SK-N-SH (cell line): ENCODE measurements around the gene KCNIP4. TPM values are rescaled to one million over a fixed set of nuclear protein-coding genes. Genes with fewer than 3 reads are reported as not detected.

Experiments
- CTCF ChIA-PET: fragments of 300-600, 350-600 bp; formaldehyde crosslinking; extraction: SDS; loops from one replicate; lab custom pipeline; 2021; lab: Yijun Ruan, JAX
- POLR2A ChIA-PET: fragments of 350-600 bp; sonication (Branson Sonifier 250); formaldehyde crosslinking; extraction: SDS; loops from one replicate; lab custom pipeline; 2020; ENCODE audit warnings: antibody characterized with exemption, inconsistent platforms; lab: Yijun Ruan, JAX
- DNase-seq: peaks from one replicate; pipeline ENCODE4 v3.0.0; 2012
- H2AFZ ChIP-seq: fragments of 200-600 bp; sonication (generic); 2 replicates; pipeline ENCODE4 v1.8.1; 2016; ENCODE audit warnings: antibody characterized with exemption, mild to moderate bottlenecking, low read depth
- H3F3A ChIP-seq: fragments of 200-600 bp; sonication (generic); replicated peaks from 2 replicates; pipeline ENCODE3; 2016; ENCODE audit warnings: antibody characterized with exemption, mild to moderate bottlenecking; ENCODE audit not compliant: insufficient read depth
- H3K27ac ChIP-seq, 2 experiments: fragments of 200-500 bp in 1 of 2; fragments of 200-600 bp in 1 of 2; sonication (Bioruptor generic) in 1 of 2; sonication (generic), shearing (Covaris generic) in 1 of 2; 2 replicates each; pipeline versions ENCODE4 v1.5.1 to v1.6.1; 2014 to 2016; ENCODE audit warnings: low read depth in 2 of 2, inconsistent platforms in 1 of 2, low read length in 1 of 2, mild to moderate bottlenecking in 1 of 2, mixed read lengths in 1 of 2
- H3K27me3 ChIP-seq: fragments of 200-600 bp; sonication (generic), shearing (Covaris generic); 2 replicates; pipeline ENCODE4 v1.6.1; 2016; ENCODE audit warnings: mixed run types; ENCODE audit not compliant: insufficient read depth
- H3K36me3 ChIP-seq, 2 experiments: fragments of 200-500 bp in 1 of 2; fragments of 200-600 bp in 1 of 2; sonication (Bioruptor generic) in 1 of 2; sonication (generic) in 1 of 2; replicated peaks in 1 of 2; 2 replicates each; pipeline versions ENCODE3 to v1.5.1; 2014 to 2016; ENCODE audit warnings: low read length in 1 of 2, mild to moderate bottlenecking in 1 of 2; ENCODE audit not compliant: insufficient read depth in 2 of 2, control insufficient read depth in 1 of 2
- H3K4me1 ChIP-seq, 2 experiments: fragments of 200-500 bp in 1 of 2; fragments of 200-600 bp in 1 of 2; sonication (Bioruptor generic) in 1 of 2; sonication (generic), shearing (Covaris generic) in 1 of 2; 2 replicates each; pipeline versions ENCODE4 v1.5.1 to v1.6.1; 2014 to 2016; ENCODE audit warnings: low read depth in 1 of 2, low read length in 1 of 2, mixed run types in 1 of 2; ENCODE audit not compliant: insufficient read depth in 2 of 2, control insufficient read depth in 1 of 2
- H3K4me2 ChIP-seq: fragments of 200-600 bp; sonication (generic), shearing (Covaris generic); 2 replicates; pipeline ENCODE4 v1.6.1; 2017; ENCODE audit warnings: mixed run types
- H3K4me3 ChIP-seq, 2 experiments: fragments of 200-500 bp in 1 of 2; fragments of 200-600 bp in 1 of 2; sonication (Bioruptor generic) in 1 of 2; sonication (generic), shearing (Covaris generic) in 1 of 2; 2 replicates each; pipeline versions ENCODE4 v1.5.1 to v1.8.1; 2014 to 2016; ENCODE audit warnings: low read depth in 2 of 2, inconsistent platforms in 1 of 2, low read length in 1 of 2, mild to moderate bottlenecking in 1 of 2, mixed read lengths in 1 of 2, moderate library complexity in 1 of 2
- H3K79me2 ChIP-seq: fragments of 200-600 bp; sonication (generic); 2 replicates; pipeline ENCODE4 v1.8.1; 2017; ENCODE audit warnings: mild to moderate bottlenecking; ENCODE audit not compliant: insufficient read depth
- H3K9ac ChIP-seq: fragments of 200-600 bp; sonication (generic); 2 replicates; pipeline ENCODE4 v1.6.1; 2017; ENCODE audit warnings: mixed run types
- H3K9me2 ChIP-seq: fragments of 200-600 bp; sonication (generic); 2 replicates; pipeline ENCODE4 v1.6.1; 2017; ENCODE audit warnings: mixed run types
- H3K9me3 ChIP-seq: fragments of 200-600 bp; sonication (generic); 2 replicates; pipeline ENCODE4 v1.6.1; 2017; ENCODE audit warnings: mixed run types, mild to moderate bottlenecking, moderate library complexity
- H4K20me1 ChIP-seq: fragments of 200-600 bp; sonication (generic); 2 replicates; pipeline ENCODE4 v1.6.1; 2017; ENCODE audit warnings: mild to moderate bottlenecking, mixed run types; ENCODE audit not compliant: insufficient read depth
- ELF1 ChIP-seq: IDR thresholded peaks from 2 replicates; pipeline ENCODE4 v1.4.0; 2012
- EP300 ChIP-seq, 2 experiments: IDR thresholded peaks; 2 replicates each; pipeline versions ENCODE4 v1.4.0 to v1.6.1; 2012; ENCODE audit warnings: borderline replicate concordance in 1 of 2, low read depth in 1 of 2, low read length in 1 of 2
- FOSL2 ChIP-seq: IDR thresholded peaks from 2 replicates; pipeline ENCODE4 v1.4.0; 2012; ENCODE audit warnings: low read depth, mild to moderate bottlenecking, moderate library complexity, borderline replicate concordance
- FOXJ3 ChIP-seq: sonication (generic); formaldehyde crosslinking; IDR thresholded peaks from 2 replicates; pipeline ENCODE4 v1.5.1; 2020; ENCODE audit warnings: mild to moderate bottlenecking, missing genetic modification reagents
- GABPA ChIP-seq: IDR thresholded peaks from 2 replicates; pipeline ENCODE4 v1.4.0; 2012; ENCODE audit warnings: low read depth, mild to moderate bottlenecking
- GATA2 ChIP-seq: sonication (generic); formaldehyde crosslinking; IDR thresholded peaks from 2 replicates; pipeline ENCODE4 v1.5.0; 2020; ENCODE audit warnings: mild to moderate bottlenecking, missing genetic modification reagents
- MXI1 ChIP-seq: IDR thresholded peaks from 2 replicates; pipeline ENCODE4 v1.6.1; 2012; ENCODE audit warnings: mild to moderate bottlenecking, low read depth, low read length, improper control_type of control experiment
- NFIC ChIP-seq: IDR thresholded peaks from 2 replicates; pipeline ENCODE4 v1.4.0; 2012; ENCODE audit warnings: borderline replicate concordance
- NRF1 ChIP-seq: IDR thresholded peaks from 2 replicates; pipeline ENCODE4 v1.6.1; 2012; ENCODE audit warnings: low read depth, mild to moderate bottlenecking, low read length
- POLR2AphosphoS5 ChIP-seq: IDR thresholded peaks from 2 replicates; pipeline ENCODE4 v1.6.1; 2012; ENCODE audit warnings: low read depth, low read length
- RXRA ChIP-seq: IDR thresholded peaks from 2 replicates; pipeline ENCODE4 v1.4.0; 2012; ENCODE audit warnings: low read depth, mild to moderate bottlenecking, borderline replicate concordance
- SIN3A ChIP-seq: IDR thresholded peaks from 2 replicates; pipeline ENCODE4 v1.6.1; 2012; ENCODE audit warnings: low read depth, mild to moderate bottlenecking, low read length, moderate library complexity, borderline replicate concordance
- YY1 ChIP-seq: IDR thresholded peaks from 2 replicates; pipeline ENCODE4 v1.4.0; 2012; ENCODE audit warnings: low read depth, mild to moderate bottlenecking
- whole genome bisulfite sequencing: methylation state at CpG from one replicate; pipeline ENCODE4 v1.1.6; 2017; ENCODE audit warnings: low lambda C conversion rate; 5-methylcytosine and 5-hydroxymethylcytosine counted together
- polyA plus RNA-seq, 3 experiments: library from polyadenylated mRNA; depleted of rRNA; stranded (reverse); fragments of >200 nt; gene quantifications; 2 replicates each; pipeline ENCODE4 v1.2.3, GENCODE V29; 2012
- TF ChIP-seq, protein P1 (sequence below): IDR thresholded peaks from 2 replicates; pipeline ENCODE4 v1.4.0; 2012; ENCODE audit warnings: low read depth, borderline replicate concordance
- TF ChIP-seq, protein P2 (sequence below): IDR thresholded peaks from 2 replicates; pipeline ENCODE4 v1.4.0; 2012; ENCODE audit warnings: low read depth
- TF ChIP-seq, protein P3 (sequence below): IDR thresholded peaks from 2 replicates; pipeline ENCODE4 v1.4.0; 2012; ENCODE audit warnings: low read depth, borderline replicate concordance
- TF ChIP-seq, protein P4 (sequence below): fragments of 200-600 bp; sonication (generic); IDR thresholded peaks from 2 replicates; pipeline ENCODE4 v1.6.1; 2017; ENCODE audit warnings: antibody characterized with exemption, mild to moderate bottlenecking, moderate library complexity
- TF ChIP-seq, protein P5 (sequence below): IDR thresholded peaks from 2 replicates; pipeline ENCODE4 v1.6.1; 2012; ENCODE audit warnings: mild to moderate bottlenecking, low read depth, low read length, moderate library complexity

Gene KCNIP4
- polyA plus RNA-seq, 1 of the 3 experiments (the other 2 are of a cell fraction), result 0.18 TPM

DNA sequence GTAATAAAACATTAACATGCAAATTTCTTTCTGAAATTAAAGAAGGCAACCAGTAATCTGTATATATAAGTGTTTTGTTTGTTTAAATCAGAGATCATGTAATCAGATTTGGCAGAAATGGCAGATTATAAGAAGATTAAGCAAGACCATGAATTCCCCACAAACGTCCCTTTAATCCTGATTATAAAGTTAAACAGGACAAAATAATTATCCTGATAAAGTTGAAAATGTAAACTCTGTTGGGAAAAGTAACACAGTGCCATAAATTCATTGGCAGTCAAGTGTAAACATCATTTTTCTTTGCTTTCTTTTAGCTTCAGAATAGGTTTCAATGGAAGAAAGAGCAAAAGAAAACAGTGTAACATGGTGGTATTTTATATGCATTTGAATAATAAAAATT lies 256.3 kb downstream of the KCNIP4 start (continued):
- TF ChIP-seq, protein P1, sequence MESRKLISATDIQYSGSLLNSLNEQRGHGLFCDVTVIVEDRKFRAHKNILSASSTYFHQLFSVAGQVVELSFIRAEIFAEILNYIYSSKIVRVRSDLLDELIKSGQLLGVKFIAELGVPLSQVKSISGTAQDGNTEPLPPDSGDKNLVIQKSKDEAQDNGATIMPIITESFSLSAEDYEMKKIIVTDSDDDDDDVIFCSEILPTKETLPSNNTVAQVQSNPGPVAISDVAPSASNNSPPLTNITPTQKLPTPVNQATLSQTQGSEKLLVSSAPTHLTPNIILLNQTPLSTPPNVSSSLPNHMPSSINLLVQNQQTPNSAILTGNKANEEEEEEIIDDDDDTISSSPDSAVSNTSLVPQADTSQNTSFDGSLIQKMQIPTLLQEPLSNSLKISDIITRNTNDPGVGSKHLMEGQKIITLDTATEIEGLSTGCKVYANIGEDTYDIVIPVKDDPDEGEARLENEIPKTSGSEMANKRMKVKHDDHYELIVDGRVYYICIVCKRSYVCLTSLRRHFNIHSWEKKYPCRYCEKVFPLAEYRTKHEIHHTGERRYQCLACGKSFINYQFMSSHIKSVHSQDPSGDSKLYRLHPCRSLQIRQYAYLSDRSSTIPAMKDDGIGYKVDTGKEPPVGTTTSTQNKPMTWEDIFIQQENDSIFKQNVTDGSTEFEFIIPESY, result no peak
- TF ChIP-seq, protein P2, sequence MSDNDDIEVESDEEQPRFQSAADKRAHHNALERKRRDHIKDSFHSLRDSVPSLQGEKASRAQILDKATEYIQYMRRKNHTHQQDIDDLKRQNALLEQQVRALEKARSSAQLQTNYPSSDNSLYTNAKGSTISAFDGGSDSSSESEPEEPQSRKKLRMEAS, result no peak
- TF ChIP-seq RXRA, result no peak
- no peak for TF ChIP-seq POLR2AphosphoS5
- TF ChIP-seq, protein P3, sequence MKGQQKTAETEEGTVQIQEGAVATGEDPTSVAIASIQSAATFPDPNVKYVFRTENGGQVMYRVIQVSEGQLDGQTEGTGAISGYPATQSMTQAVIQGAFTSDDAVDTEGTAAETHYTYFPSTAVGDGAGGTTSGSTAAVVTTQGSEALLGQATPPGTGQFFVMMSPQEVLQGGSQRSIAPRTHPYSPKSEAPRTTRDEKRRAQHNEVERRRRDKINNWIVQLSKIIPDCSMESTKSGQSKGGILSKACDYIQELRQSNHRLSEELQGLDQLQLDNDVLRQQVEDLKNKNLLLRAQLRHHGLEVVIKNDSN, result no peak
- TF ChIP-seq, all 33 proteins: peak for 0

DNA sequence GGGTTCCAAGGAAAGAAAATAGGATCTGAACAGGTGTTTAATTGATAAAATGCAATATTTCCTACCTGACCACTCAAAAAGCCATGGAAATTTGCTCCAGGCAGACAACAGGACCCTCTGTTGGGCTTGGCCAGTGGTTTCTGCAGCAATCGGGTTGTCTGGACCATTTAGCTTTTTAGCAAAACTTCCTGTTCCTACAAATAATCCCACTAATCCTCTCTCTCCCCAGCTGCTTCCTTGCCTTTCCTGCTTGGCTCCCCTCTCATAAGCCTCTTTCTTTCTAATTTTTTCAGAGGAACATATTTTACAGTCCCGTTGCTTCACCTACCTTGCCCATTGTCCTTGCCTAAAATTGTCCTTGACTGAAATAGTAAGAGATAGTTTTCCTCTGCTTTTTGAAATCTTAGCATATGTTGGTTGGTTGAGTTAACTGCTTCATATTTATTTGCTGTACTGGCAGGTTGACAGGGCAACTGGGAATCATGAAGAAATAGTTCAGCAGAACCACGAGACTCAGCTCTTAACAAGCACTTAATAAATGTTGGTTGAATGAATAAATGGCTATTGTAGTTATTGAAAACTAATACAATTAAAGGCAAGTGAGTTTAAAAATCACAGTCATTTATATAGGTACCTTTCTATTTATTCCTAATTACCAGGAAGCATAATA lies 259.8 kb downstream of the KCNIP4 start:
- no peak for DNase-seq
- ChIA-PET POLR2A (no interaction called here), CTCF (no interaction called here)
- H3K27ac ChIP-seq, result no peak overlapping the region
- WGBS, result 41% methylated on average over 3 of the region's 3 CpGs
- no peaks in the 10 kb centered on the region for H4K20me1 ChIP-seq
- TF ChIP-seq EP300 (IDR thresholded peaks at IDR 0.05; ENCODE audit: borderline replicate concordance in 1 of 2, low read depth in 1 of 2, low read length in 1 of 2), result no peak
- no peak for TF ChIP-seq YY1
- TF ChIP-seq FOSL2, result no peak
- no peak for TF ChIP-seq SIN3A
- TF ChIP-seq MXI1, result no peak
- TF ChIP-seq ELF1, result no peak
- no peak for TF ChIP-seq NFIC
- TF ChIP-seq, protein P4, sequence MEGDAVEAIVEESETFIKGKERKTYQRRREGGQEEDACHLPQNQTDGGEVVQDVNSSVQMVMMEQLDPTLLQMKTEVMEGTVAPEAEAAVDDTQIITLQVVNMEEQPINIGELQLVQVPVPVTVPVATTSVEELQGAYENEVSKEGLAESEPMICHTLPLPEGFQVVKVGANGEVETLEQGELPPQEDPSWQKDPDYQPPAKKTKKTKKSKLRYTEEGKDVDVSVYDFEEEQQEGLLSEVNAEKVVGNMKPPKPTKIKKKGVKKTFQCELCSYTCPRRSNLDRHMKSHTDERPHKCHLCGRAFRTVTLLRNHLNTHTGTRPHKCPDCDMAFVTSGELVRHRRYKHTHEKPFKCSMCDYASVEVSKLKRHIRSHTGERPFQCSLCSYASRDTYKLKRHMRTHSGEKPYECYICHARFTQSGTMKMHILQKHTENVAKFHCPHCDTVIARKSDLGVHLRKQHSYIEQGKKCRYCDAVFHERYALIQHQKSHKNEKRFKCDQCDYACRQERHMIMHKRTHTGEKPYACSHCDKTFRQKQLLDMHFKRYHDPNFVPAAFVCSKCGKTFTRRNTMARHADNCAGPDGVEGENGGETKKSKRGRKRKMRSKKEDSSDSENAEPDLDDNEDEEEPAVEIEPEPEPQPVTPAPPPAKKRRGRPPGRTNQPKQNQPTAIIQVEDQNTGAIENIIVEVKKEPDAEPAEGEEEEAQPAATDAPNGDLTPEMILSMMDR, result no peak
- no peak for TF ChIP-seq GATA2
- no peak for TF ChIP-seq GABPA
- TF ChIP-seq, protein P5, sequence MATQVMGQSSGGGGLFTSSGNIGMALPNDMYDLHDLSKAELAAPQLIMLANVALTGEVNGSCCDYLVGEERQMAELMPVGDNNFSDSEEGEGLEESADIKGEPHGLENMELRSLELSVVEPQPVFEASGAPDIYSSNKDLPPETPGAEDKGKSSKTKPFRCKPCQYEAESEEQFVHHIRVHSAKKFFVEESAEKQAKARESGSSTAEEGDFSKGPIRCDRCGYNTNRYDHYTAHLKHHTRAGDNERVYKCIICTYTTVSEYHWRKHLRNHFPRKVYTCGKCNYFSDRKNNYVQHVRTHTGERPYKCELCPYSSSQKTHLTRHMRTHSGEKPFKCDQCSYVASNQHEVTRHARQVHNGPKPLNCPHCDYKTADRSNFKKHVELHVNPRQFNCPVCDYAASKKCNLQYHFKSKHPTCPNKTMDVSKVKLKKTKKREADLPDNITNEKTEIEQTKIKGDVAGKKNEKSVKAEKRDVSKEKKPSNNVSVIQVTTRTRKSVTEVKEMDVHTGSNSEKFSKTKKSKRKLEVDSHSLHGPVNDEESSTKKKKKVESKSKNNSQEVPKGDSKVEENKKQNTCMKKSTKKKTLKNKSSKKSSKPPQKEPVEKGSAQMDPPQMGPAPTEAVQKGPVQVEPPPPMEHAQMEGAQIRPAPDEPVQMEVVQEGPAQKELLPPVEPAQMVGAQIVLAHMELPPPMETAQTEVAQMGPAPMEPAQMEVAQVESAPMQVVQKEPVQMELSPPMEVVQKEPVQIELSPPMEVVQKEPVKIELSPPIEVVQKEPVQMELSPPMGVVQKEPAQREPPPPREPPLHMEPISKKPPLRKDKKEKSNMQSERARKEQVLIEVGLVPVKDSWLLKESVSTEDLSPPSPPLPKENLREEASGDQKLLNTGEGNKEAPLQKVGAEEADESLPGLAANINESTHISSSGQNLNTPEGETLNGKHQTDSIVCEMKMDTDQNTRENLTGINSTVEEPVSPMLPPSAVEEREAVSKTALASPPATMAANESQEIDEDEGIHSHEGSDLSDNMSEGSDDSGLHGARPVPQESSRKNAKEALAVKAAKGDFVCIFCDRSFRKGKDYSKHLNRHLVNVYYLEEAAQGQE, result no peak
- no peak for TF ChIP-seq FOXJ3 (CRISPR knock-in tag)
- TF ChIP-seq NRF1, result no peak
- H3K4me2 ChIP-seq, result no peak overlapping the region
- H3K4me3 ChIP-seq, result no peak overlapping the region
- no peaks in the 10 kb centered on the region for H3K27me3 ChIP-seq
- no peaks in the 10 kb centered on the region for H3K9me2 ChIP-seq
- no peaks in the 10 kb centered on the region for H3K9me3 ChIP-seq
- H3K9ac ChIP-seq, result no peak overlapping the region
- peaks cover 0 to 2% of the 10 kb centered on the region in 2 experiments; a peak in 1 of 4 replicates for H3K4me1 ChIP-seq
- H3K79me2 ChIP-seq, result no peaks in the 10 kb centered on the region
- H3F3A ChIP-seq, result no peaks in the 10 kb centered on the region
- no peak overlapping the region for H2AFZ ChIP-seq
- H3K36me3 ChIP-seq, result no peaks in the 10 kb centered on the region
